HPDE6-E6E7 (cell line): Measurements from ENCODE around the gene CHD1L.
"Not testable (repeated sequence)": the region's sequence is repeated elsewhere in the genome, so short reads cannot be mapped to it uniquely, and the experiment has no call there.

Experiments used
- DNase-seq: peaks from one replicate; pipeline ENCODE4 v3.0.0; 2011; ENCODE audit warnings: missing footprints; ENCODE audit errors: extremely low spot score

Gene CHD1L

GRCh38 chr1:147242449-147243227 is at the start of gene CHD1L:
Gene CHD1L, plus strand, starts transcription at chr1:147242684. Its CDS starts 20 bp downstream, at chr1:147242704.
- peak; percentile 87 for DNase-seq

- not testable (repeated sequence) for DNase-seq
Measured at GRCh38 chr1:147197324-147197723, 45.2 kb upstream of the CHD1L start.

DNA sequence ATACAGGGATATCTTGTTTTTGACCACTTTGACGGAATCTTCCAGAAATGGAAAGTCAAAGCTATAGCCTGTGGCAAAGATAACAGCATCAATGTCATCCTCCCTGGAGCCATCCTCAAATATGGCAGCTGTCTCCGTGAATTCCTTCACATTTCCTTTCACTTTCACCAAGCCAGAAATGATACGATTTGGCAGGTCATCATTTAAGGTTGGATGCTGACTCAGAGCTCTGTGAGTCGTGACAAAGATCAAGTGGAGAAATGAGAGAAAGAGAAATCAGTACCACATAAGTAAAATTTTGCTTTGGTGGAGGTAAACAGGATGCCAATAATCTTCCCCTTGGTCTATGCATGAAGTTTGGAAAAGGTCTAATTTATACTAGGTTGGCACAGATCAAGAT is 41.2 kb upstream of the CHD1L start:
- peak; percentile 3 for DNase-seq

DNA sequence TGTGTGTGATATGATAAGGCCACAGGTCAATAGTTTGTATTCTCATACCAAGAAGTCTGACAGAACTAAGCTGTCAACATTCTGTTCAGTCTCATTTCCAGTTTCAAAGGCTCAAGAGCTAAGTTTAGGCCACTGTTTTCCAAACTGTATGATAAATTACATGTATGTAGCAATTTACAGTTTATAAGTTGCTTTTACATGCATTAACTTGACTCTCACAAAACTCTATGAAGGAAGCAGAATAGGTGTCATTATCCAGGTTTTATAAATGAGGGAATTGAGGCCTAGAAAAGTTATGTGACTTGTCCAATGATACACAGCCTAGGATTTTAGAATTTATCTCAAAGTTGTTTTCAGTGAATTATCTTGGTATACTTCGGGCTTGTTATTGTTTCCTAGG is 40.7 kb upstream of the CHD1L start:
- DNase-seq = no peak

GRCh38 chr1:147202576-147202975 is 39.9 kb upstream of the CHD1L start:
- DNase-seq = no peak

DNA sequence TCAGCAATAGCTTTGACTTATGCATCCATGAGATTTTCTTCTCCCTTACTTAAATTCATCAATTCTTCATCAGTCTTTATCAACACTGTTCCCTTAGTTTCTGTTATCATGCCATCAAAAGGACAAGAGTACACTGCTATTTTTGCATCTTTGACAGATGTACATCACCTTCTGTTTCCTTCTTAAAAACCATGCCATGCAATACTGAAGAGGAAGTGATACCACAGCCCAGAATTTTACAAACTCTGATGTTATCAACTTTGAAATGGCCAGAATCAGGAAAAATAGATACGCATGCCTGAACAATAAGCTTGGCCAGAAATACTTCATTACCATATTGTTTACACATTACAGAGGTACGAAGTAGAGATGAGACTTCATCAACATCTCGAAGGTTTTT is 38.4 kb upstream of the CHD1L start:
- no peak for DNase-seq

DNA sequence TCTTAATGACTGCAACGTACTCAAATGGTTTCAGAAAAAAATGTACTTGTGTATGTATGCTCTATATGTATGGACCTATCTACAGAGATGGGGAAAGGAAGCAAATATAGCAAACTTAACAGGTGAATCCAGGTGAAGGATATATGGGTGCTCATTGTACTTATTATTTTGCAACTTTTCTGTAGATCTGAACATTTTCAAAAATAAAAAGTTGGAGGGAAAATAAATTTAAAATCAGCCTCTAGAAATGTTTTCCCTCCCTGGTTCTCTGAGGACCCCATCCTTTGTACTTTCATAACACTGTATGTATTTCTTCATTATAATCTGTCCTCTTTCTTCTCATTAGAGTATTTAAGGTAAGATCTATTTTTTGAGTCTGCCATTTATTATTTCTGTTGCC is 35.3 kb upstream of the CHD1L start:
- DNase-seq = no peak

GRCh38 chr1:147208619-147209018 is 33.9 kb upstream of the CHD1L start:
- no peak for DNase-seq

GRCh38 chr1:147209825-147210821 is 32.4 kb upstream of the CHD1L start:
- DNase-seq = no peak

- DNase-seq = no peak
Measured at GRCh38 chr1:147210987-147211386, 31.5 kb upstream of the CHD1L start.

GRCh38 chr1:147211577-147211976 is 30.9 kb upstream of the CHD1L start:
- DNase-seq = no peak

DNA sequence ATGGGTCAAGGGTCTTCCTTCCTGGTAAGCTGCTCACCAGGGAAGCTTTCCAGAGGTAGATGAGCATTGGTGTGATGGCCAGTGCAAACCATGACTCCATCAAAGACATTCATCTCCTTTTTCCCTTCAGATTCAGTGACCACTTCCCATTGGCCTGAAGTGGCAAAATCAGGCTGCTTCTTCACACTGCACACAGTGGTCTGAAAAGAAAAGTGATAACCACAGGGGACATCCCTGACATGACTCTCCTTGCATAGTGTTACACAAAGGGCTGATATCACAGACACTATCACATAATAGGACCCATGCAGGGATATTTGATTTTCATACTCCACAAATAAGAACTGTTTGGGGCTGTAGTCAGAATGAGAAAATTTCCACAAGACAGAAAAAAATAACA is 29.2 kb upstream of the CHD1L start:
- no peak for DNase-seq

GRCh38 chr1:147214325-147214724 is 28.2 kb upstream of the CHD1L start:
- DNase-seq = no peak

DNA sequence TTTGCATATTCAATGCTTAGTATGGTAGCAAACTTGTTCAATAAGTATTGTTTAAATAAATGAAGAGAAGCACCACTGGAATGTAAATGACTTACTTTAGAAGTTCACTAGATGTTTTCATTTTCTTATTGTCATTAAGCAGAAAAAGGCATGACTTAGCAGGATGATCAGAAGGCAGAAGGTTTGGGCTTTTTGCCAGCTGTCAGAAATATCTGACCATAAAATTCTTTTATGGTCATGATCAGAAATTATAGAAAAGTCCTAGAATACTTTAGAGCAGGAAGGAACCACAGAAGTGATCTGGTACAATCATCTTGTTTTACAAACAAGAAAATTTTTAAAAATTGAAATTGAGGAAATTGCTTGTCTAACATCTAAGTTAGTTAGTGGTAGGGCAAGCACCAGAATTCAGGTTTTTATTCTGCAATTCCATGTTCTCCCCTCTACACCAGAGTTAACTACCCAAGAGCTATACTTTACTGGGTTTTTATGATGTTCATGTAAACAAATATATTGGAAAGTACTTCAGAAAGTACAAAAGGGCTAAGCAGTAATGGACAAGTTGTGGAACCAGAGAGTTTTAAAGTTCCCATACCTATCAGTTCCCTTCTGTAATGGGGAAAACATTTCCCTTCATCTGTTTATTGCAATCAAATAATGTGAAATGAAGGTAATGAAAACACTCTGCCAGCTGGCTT is 27.5 kb upstream of the CHD1L start:
- no peak for DNase-seq

- no peak for DNase-seq
Measured at GRCh38 chr1:147215540-147215916, 27.0 kb upstream of the CHD1L start.

GRCh38 chr1:147216124-147216523 is 26.4 kb upstream of the CHD1L start:
- no peak for DNase-seq

DNA sequence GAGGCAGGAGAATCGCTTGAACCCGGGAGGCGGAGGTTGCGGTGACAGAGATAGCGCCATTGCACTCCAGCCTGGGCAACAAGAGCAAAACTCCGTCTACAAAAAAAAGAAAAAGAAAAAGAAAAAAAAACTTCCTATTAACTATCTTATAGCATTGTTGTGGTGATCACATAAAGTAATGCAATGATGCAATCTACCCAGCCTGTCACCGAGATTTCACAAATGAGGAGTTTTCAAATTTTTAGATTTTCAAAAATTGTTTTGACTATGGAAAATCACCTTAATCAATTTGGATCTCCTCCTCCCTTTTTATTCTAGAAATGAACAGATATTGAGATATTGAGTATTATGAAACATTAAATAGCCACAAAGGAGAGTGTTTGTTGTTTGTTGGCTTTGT is 25.3 kb upstream of the CHD1L start:
- no peak for DNase-seq

- no peak for DNase-seq
Measured at GRCh38 chr1:147218606-147219005, 23.9 kb upstream of the CHD1L start.

DNA sequence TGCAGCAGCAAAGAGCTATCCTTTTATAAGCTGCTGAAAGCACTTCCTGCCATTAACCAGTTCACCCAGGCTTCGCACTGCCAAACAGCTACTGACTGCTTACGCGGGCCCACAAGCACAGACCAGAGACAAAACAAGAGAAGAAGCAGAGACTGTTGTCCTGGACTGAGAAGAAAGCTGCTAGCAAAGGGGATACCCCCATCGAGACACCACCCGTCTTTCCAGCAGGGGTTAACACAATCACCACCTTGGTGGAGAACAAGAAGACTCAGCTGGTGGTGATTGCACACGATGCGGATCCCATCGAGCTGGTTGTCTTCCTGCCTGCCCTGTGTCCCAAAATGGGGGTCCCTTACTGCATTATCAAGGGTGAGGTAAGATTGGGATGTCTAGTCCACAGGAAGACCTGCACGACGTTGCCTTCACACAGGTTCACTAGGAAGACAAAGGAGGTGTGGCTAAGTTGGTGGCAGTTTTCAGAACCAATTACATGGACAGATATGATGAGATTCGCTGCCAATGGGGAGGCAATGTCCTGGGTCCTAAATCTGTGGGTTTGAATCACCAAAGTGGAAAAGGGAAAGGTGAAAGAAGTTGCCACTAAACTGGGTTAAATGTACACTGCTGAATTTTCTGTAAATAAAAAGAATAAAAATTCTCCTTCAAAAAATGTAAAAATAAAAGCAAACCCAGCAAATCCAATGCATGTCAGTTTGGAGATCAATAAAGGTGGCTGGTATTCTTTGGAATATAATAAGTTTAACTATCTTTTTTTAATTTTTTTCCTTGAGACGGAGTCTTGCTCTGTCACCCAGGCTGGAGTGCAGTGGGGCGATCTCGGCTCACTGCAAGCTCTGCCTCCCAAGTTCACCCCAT is 18.5 kb upstream of the CHD1L start:
- no peak for DNase-seq

DNA sequence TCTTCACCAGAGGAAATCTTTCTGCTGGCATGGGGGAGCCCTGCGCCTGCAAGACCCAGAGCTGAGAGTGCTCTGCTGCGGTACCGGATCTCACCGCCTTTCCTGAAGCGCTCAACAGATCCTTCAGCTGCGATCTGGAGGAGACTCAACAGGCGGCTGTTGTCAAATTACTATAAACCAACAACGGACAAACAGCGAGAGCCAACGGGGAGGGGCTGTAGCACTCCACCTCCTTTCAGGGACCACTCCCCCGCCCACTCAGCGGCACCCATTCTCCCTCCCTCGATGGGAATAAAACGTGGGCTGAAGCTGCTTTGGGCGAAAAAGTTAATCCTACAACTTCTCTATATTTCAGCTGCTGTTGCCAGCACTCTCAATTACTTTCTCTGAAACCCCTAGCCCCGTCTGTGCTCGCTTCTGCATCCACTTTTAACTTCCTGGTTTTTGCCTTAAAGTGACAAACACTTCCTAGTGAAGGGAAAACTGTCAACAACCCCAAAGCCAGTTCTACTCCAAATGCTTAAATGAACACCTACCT is 17.2 kb upstream of the CHD1L start, which contains the start of gene FMO5:
Gene FMO5 (minus strand): TSS at position 147 of the 538 bp plus-strand sequence. CDS start 310 bp downstream, outside the sequence.
- DNase-seq = peak; percentile 46

DNA sequence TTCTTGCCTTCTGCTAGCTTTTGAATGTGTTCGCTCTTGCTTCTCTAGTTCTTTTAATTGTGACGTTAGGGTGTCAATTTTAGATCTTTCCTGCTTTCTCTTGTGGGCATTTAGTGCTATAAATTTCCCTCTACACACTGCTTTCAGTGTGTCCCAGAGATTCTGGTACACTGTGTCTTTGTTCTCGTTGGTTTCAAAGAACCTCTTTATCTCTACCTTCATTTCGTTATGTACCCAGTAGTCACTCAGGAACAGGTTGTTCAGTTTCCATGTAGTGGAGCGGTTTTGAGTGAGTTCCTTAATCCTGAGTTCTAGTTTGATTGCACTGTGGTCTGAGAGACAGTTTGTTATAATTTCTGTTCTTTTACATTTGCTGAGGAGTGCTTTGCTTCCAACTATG is 11.5 kb upstream of the CHD1L start:
- DNase-seq = not testable (repeated sequence)
